ENCODE measurements around the gene SOAT2. TPM values are rescaled to one million over a fixed set of nuclear protein-coding genes. Genes with fewer than 3 reads are reported as not detected.

Gene SOAT2
- total RNA-seq, 1 experiment from 2014 or later = not detected

Small RNAs within 50 kb of the gene (microRNA-seq; reads per million reads assigned to microRNA genes)
- not detected for gene MIR6757 (ENCODE audit: unreplicated experiment)

Other genes with a start within 250 kb of the SOAT2 start
- gene KRT8, start 198.4 kb upstream of the SOAT2 start, total RNA-seq (2021; ENCODE audit: unreplicated experiment) = 6,125 TPM
- 4,079 TPM for gene KRT18, start 154.4 kb upstream of the SOAT2 start, total RNA-seq (2021; ENCODE audit: unreplicated experiment)
- gene EIF4B, start 97.0 kb upstream of the SOAT2 start, total RNA-seq (2021; ENCODE audit: unreplicated experiment) = 351 TPM
- 48.1 TPM for gene TNS2, start 53.4 kb upstream of the SOAT2 start, total RNA-seq (2021; ENCODE audit: unreplicated experiment)
- 25.0 TPM for gene SPRYD3, start 24.1 kb upstream of the SOAT2 start, total RNA-seq (2021; ENCODE audit: unreplicated experiment)
- gene IGFBP6, start 5.8 kb upstream of the SOAT2 start, total RNA-seq (2021; ENCODE audit: unreplicated experiment) = 4.7 TPM
- gene ZNF740, start 77.2 kb downstream of the SOAT2 start, total RNA-seq (2021; ENCODE audit: unreplicated experiment) = 46.8 TPM
- gene CSAD, start 77.4 kb downstream of the SOAT2 start, total RNA-seq (2021; ENCODE audit: unreplicated experiment) = 15.4 TPM
- 0.98 TPM for gene ITGB7, start 103.8 kb downstream of the SOAT2 start, total RNA-seq (2021; ENCODE audit: unreplicated experiment)
- gene RARG, start 128.7 kb downstream of the SOAT2 start, total RNA-seq (2021; ENCODE audit: unreplicated experiment) = 41.2 TPM
- 54.6 TPM for gene ESPL1, start 164.8 kb downstream of the SOAT2 start, total RNA-seq (2021; ENCODE audit: unreplicated experiment)
- gene PFDN5, start 192.1 kb downstream of the SOAT2 start, total RNA-seq (2021; ENCODE audit: unreplicated experiment) = 340 TPM
- 77.4 TPM for gene MYG1, start 196.2 kb downstream of the SOAT2 start, total RNA-seq (2021; ENCODE audit: unreplicated experiment)
- 77.7 TPM for gene AAAS, start 218.1 kb downstream of the SOAT2 start, total RNA-seq (2021; ENCODE audit: unreplicated experiment)
- not detected for gene SP7, start 232.9 kb downstream of the SOAT2 start, total RNA-seq (2021; ENCODE audit: unreplicated experiment)

Data from Panc1 (cell line).